Adrenal gland (tissue), 5 donors: ENCODE data around the gene AGPS.

Experiments
- POLR2A ChIP-seq, 2 donors: fragments of 450-650 bp; IDR thresholded peaks; one replicate each; pipeline ENCODE4 v1.6.1; 2017; ENCODE audit warnings: antibody characterized with exemption in 2 of 2, mild to moderate bottlenecking in 2 of 2, moderate library complexity in 1 of 2
- TF ChIP-seq, protein P1 (sequence below), 6 experiments: fragments of 450-650 bp in 4 of 6; fragments of 200-600 bp in 2 of 6; sonication (generic) in 1 of 6; IDR thresholded peaks; 1 replicate in 5 of 6; 2 replicates in 1 of 6; pipeline versions ENCODE4 v1.5.1 to v1.8.0; 2016 to 2021; ENCODE audit warnings: antibody characterized with exemption in 6 of 6, mild to moderate bottlenecking in 2 of 6, moderate library complexity in 1 of 6
- donor health status: DM: no; HTN: no; CAD: no.

DNA sequence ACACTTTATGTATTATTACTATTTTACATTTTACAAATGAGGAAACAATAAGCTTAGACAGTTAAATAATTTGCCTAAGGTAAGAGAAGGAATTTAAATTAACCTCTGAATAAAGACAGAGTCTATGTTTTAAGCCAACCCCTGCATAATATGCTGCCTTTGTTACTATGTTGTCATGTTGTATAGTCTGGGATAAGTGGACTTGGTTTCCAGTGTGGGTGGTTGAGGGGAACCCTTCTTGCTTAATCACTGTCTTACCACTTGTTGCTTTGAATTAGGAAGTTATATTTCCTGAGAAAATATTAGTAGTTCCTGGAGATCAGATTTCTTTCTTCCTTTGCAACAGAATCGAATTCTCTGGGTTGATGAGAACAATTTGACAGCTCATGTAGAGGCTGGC lies 52.6 kb downstream of the AGPS start:
- TF ChIP-seq, protein P1, sequence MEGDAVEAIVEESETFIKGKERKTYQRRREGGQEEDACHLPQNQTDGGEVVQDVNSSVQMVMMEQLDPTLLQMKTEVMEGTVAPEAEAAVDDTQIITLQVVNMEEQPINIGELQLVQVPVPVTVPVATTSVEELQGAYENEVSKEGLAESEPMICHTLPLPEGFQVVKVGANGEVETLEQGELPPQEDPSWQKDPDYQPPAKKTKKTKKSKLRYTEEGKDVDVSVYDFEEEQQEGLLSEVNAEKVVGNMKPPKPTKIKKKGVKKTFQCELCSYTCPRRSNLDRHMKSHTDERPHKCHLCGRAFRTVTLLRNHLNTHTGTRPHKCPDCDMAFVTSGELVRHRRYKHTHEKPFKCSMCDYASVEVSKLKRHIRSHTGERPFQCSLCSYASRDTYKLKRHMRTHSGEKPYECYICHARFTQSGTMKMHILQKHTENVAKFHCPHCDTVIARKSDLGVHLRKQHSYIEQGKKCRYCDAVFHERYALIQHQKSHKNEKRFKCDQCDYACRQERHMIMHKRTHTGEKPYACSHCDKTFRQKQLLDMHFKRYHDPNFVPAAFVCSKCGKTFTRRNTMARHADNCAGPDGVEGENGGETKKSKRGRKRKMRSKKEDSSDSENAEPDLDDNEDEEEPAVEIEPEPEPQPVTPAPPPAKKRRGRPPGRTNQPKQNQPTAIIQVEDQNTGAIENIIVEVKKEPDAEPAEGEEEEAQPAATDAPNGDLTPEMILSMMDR (IDR thresholded peaks at IDR 0.05) = no peak
- TF ChIP-seq POLR2A (IDR thresholded peaks at IDR 0.05) = no peak
